ENCODE measurements around the gene LRMDA.
"Not testable (repeated sequence)": the region's sequence is repeated elsewhere in the genome, so short reads cannot be mapped to it uniquely, and the experiment has no call there.

LRMDA gene

DNA sequence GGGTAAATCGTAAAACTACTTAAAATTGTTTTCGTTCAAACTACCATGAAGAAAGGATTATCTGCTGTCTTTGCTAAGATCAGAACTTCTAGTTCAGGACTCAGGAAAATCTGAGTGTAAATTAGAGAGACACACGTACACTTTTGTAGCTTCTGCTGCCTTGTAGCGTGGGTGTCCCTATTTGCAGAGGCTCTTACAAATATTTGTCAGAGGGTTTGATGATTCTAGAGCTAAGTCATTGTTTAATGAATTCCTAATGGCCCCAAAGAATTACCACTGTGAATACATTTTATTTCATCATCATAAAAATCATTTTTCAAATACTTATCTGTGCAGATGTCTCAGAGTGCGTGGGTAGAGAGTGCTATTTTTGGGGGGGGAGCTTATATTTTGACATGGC, 314.9 kb downstream of the LRMDA start:
- no peak for DNase-seq (ENCODE audit: low read depth)

DNA sequence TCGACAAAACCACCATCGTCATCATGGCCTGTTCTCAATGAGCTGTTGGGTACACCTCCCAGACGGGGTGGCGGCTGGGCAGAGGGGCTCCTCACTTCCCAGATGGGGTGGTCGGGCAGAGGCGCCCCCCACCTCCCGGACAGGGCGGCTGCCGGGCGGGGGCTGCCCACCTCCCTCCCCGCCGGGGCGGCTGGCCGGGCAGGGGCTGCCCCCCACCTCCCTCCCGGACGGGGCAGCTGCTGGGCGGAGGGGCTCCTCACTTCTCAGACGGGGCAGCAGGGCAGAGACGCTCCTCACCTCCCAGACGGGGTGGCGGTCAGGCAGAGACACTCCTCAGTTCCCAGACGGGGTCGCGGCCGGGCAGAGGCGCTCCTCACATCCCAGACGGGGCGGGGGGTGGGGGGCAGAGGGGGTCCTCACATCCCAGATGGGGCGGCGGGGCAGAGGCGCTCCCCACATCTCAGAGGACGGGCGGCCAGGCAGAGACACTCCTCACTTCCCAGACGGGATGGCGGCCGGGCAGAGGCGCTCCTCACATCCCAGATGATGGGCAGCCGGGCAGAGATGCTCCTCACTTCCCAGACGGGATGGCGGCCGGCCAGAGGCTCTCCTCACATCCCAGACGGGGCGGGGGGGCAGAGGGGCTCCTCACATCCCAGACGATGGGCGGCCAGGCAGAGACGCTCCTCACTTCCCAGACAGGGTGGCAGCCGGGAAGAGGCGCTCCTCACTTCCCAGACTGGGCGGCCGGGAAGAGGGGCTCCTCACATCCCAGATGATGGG, 318.9 kb downstream of the LRMDA start:
- not testable (repeated sequence) for DNase-seq (ENCODE audit: low read depth)

DNA sequence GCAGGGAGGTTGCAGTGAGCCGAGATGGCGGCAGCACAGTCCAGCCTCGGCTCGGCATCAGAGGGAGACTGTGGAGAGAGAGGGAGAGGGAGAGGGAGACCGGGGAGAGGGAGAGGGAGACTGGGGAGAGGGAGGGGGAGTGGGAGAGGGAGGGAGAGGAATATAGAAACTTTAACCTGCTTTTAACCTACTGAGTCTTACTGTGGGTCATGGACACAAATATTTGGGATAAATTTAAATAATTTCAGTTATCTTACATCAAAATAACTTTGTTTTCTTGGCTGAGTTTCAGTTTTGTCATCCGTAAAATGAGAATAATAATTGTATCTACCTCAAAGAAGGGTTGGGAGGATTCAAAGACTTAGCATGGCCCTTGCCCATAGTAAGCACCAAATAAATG, 319.8 kb downstream of the LRMDA start:
- no peak for DNase-seq (ENCODE audit: low read depth)

DNA sequence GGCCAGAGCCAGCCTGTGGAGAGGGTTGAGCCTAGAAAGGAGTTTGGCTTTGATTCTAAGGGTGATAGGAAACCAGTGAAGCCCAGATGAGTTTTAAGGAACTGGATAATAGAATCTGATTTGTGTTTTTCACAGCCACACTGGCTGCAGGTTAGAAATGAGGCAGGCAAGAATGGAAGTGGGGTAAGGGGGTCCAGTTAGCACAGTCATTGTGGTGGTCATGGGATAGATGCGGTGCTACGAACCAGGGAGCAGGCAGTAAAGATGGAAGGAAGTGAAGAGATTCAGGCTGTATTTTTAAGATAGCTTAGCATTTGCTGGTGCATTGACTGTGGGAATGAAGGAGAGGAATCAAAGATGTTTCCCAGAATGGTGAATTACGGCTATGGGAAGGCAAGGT, 322.2 kb downstream of the LRMDA start:
- no peak for DNase-seq (ENCODE audit: low read depth)

DNA sequence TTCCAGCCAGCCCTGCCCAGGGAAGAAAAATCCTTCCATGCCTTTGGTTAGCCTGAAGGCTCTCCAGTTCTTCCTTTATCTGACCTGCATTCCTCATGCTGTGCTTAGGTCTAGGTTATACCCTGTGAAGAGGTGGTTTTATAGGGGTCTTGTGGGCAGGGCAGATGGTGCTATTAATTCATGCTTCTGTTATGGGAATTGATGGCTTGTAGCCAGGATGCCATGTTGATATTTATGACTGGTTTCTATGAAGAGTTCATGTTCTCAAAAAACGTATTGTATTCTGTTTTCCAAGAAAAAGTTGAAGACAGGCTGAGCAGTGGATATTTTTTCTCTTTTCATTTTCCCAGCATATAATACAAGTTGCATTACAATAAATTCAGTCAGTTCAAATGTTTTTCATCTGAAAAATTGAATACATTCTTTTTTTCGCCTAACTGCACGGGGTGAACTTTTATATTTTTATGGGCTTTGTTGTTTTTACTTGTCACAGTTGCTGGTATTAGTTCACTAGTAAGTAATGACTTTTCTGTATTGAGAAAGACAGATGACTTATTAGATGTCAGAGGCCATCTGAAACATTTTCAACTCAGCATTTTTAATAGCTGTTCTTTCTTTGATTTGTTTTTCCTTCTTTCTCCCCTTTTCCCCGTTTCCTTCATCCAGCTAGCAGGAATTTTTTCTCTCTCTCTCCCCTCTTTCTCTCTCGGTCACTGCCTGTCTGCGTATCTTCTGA, 322.8 kb downstream of the LRMDA start:
- DNase-seq (ENCODE audit: low read depth), result no peak

DNA sequence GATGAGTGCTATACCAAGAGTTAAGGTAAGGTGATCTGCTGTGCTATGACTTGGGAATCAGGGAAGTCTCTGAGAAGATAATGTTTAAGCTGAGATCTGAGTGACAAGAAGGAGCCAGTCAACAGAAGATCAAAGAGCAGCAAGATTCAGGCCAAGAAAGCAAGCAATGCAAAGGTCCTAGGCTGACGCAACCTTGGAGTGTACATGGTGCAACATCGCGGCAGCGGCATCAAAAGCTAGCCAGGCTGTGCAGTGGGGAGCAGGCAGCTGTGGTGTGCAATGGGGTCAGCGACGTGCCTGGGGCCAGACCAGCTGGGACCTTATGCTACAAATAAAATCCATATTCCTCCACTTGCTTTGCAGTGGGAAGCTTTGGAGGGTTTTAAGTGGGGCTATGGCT, 324.1 kb downstream of the LRMDA start:
- DNase-seq (ENCODE audit: low read depth), result no peak

DNA sequence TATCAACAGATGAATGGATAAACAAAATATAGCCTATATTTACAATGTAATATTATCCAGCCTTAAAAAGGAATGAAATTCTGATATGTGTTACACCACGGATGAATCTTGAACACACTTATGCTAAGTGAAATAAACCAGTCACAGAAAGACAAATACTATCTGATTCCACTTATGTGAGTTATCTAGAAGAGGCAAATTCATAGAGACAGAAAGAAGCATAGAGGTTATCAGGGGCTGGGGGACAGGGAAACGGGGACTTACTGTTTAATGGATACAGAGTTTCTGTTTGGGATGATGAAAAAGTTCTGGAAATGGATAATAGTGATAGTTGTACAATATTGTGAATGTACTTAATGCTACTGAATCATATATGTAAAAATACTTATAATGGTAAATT, 329.9 kb downstream of the LRMDA start:
- DNase-seq (ENCODE audit: low read depth), result no peak

DNA sequence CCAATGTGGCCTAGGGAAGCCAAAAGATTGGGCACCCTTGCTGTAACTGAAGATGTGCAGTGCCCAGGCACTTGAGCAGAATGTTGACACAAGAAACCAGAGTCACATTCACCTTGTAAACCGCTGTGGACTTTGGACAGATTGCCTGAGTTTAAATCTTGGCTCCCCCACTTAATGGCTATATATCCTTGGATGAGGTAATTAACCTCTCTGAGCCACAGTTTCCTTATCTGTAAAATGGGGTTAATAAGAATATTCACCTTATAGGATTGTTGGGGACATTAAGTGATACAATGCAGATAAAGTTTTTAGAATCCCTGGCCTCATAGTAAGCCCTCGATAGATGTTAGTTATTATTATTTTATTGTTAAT, 331.0 kb downstream of the LRMDA start:
- no peak for DNase-seq (ENCODE audit: low read depth)

DNA sequence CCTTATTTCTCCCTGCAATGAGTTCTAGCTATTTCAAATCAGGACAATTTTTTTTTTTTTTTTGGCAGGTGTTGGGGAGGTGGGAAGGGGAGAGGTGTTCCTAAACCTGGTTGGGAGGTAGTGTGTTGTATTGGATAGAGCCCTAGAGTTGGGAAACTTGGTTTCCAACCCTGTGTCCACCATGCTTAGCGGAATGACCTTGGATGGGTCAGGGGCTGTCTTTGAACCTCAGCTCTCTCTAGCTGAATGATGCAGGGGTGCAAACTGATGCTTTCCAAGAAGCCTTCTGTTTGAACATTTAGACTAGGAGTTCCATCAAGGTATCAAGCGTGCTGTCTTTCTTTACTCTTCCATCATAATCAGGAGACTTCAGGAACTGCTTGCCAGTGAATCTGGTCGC, 332.2 kb downstream of the LRMDA start:
- no peak for DNase-seq (ENCODE audit: low read depth)

DNA sequence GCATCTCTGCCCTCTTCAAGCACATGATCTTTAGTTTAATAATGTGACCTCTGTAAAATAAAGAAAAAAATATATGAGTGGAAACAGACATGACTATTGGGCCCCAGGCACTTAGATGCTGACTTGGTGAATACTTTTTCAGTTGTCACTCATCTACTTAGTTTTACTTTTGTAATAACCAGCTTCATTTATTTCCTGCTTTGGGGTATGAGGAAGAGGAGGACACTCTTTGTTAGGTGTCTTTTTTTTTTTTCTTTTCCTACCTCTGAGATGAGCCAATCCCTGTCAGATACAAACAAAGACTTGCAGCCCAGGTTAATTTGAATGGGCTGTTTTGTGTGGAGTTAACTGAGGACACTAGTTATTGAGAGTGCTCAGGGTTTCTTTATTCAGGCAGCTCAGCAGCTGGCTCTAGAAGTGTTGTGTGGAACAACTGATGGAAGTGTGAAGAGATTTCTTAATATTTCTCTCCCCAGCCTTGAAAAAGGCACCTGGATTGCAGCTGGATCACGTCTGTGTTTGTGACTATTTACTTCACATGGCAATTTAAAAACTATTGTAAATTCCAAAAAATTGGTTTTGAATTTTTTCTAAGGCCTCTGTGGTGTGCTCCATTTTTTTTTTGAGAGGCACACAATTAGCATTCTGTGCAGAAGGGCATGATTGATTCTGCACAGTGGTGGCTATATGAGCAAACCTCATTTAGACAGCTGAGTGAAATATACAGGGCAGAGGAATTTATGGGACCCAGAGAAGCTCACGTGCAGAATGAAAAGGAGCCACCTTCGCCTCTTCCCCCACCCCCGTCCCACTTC, 333.8 kb downstream of the LRMDA start:
- no peak for DNase-seq (ENCODE audit: low read depth)

DNA sequence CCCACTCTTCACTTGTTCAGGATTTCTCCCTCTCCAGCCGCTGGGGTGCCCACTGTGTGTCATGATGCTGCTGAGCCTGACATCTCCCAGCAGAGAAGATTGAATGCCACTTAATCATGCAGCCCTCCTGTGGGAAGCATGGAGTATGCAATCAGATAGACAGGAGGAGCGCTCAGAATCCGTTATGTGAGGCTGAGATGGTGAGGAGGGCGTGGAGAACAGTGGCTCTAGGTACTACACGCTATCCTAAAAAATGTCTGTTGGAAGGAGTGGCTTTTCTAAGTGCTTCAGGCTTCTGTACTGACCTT, 334.3 kb downstream of the LRMDA start:
- DNase-seq (ENCODE audit: low read depth), result no peak

DNA sequence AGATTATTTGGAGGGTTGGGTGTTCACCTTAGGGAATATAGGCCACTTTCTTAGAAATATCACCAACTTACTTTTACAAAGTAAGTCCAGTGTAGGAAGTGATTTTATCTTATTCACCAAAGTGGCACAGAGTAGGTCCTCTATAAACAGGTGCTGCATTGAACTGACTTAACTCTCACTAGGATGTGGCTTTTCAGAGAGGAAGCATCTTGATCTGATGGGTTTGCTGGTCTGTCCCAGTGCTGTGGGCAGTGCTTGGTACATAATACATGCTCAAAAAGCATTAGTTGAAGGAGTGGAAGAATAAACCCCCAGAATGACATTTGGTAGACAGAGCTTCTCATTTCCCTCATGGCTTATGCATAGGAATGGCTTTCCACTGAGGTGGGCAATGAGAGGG, 334.7 kb downstream of the LRMDA start:
- no peak for DNase-seq (ENCODE audit: low read depth)

DNA sequence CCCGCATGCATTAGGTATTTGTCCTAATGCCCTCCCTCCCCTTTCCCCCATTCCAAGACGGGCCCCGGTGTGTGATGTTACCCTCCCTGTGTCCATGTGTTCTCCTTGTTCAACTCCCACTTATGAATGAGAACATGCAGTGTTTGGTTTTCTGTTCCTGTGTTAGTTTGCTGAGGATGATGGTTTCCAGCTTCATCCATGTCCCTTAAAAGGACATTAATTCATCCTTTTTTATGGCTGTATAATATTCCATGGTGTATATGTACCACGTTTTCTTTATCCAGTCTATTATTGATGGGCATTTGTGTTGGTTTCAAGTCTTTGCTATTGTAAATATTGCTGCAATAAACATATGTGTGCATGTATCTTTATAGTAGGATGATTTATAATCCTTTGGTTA, 335.3 kb downstream of the LRMDA start:
- DNase-seq (ENCODE audit: low read depth), result not testable (repeated sequence)

DNA sequence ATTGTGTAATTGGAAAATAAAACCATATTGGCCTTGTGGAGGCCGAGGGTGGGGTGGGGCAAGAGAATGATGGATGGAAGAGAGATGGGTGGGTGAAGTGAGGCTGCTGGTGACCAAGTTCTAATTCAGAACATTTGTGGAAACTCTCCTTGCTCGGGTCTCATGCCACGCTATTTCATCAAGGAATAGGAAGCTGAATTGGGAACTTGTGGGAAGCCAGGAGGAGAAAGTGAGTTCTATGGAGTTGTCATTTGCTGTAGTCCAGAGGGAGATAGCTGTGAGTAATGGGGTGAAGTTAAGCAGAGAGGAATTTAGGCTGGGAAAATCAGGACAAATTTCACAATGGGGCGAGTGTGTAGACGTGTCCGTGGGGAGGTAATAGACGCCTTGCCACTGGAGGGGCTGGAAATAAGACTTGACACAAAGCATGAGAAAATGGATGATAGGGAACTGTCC, 339.2 kb downstream of the LRMDA start:
- no peak for DNase-seq (ENCODE audit: low read depth)

DNA sequence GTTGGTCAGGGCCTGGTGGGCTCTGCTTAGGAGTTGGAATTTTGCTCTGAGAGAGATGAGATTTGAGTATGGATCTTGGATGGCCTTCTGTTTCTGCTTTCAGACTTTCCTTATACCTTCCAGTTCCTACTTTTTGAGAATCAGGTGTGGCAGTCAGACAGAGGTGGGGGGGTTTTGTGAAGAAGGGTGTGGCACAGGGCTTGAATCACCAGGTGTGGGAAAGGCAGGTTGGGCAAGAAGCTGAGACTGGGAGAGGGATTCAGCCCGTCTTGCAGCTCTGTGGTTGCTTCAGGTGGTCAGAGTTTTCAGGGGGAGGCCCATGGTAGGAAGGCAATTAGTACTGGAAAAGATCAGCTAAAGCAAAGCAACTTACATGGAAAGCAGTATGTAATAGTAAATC, 340.2 kb downstream of the LRMDA start:
- DNase-seq (ENCODE audit: low read depth), result no peak

DNA sequence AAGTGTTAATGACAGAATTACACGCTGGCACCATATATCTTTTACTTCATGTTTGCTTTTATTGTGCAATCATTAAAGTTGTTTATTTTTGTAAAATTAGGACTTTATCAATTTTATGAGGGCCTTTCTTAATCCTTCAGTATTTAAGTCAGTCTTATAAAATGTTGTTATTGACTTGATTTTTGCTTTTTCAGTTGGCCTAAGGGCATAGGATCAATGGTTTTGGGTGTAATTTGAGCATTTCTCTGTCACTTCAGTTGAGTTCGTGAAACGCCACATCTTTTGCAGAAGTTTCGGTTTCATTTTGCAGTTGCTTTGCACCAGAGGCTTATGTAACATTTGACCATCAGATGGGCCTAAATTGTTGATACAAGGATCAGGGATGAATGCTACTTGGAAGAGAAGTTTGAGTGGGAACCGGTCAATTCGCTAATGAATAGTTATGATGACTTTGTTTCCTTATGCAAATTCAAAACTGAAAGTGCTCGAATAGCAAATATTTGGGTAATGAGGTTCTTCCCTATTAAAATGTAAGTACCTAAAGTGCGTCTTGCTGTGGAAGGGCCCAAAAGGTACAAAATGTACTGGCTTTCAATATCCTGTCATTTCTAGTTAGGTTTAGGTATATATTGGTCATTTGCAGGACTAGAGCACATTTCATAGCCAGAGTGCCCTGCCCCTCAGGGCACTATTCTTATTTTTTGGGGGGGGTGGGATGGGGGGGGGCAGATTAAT, 340.9 kb downstream of the LRMDA start:
- DNase-seq (ENCODE audit: low read depth), result no peak

DNA sequence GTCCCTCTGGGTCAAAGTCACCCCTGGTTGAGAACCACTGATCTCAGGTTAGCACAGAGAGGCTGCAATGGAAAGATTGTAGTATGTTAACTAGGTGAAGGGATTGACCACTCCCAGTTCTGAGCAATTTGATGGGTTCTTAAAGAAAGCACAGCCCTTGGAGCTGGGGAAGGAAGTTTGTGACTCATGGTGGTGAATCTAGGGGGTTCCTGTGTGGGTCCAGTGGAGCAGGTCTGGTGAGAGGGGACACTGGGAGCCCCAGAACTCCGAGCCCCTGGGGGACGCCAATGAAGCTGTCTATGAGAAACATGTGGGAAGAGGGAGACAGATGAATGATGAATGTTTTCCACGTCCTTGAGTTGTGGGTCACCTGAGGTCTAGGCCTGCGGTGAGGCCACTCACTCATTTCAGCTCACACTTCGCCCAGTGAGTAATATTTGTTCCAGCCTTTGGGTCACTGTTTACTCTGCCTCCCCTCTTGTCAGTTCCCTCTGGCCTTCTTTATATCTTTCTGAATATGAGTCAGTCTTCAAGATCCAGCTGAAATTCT, 341.9 kb downstream of the LRMDA start:
- DNase-seq (ENCODE audit: low read depth), result no peak

DNA sequence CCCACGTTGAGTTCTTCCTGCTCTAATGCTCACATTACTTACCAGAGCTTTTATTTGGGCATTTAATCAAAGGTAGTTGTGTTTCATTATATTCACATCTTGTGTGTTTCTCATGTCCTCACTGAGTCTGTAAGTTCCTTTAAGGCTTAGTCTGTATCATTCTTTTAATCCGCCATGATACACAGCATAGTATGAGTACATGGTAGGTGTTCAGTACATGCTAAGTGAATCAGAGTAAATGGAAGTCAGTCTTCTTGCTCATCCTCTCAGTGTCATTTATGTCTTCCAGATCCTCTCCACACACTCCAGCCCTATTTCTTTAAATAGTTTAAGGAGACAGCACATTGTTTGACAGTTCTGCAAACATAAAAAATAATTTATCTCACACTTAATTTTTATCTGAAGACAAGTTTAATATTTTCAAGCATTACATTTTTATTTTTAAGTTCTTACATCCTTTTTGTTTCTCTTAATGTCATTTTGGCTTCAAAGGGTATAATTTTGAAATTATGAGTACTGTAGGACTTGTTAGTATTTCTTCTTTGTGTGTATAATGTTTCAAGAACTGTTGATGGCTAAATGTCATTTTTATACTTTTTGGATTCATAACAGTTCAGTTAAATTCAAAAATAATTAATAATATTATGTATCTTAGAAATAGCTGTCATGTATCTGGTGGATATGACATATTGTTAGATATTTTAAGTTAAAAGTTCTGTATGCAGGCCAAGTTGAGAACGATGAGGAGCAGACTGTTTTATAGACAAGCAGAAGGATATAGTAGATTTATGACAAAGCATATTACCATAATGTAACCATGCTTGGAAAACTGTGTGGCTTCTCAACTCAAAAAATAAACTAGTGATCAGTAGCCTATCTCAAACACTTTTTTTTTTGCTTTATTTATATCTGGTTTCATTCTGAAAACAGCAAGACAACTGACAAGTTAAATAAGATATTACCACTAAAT, 342.7 kb downstream of the LRMDA start:
- DNase-seq (ENCODE audit: low read depth), result no peak

DNA sequence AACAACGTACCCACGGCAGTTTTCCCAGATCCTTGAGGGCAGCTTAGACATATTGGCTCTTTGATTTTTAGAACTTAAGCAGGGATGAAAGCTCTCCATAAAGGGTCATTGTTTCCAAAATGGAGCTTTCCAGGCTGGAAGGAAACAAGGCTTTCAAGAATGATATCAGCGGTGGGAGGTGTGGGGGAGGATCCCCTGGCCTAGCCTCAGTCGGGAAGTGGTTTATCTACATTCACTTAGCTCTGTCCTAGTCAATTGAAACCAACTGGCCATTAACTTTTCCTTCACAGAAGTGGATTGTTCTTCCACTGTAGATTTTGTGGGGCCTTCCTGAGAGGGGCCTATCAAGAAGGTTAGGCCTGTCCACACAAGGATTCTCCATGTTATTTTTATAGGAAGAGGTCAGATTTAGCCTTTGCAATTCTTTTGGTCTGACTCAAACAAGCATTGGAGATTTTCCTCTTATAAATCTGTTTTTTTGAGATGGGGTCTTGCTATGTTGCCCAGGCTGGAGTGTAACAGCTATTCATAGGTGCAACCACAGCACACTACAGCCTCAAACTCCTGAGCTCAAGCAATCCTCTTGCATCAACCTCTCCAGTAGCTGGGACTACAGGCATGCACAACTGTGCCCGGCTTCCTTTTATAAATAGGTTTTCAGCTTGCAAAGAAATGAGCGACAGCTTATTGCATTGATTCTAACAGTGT, 343.5 kb downstream of the LRMDA start:
- no peak for DNase-seq (ENCODE audit: low read depth)

Measured in T follicular helper cell (primary cell).